ENCODE data around the gene RNF148. TPM values are rescaled to one million over a fixed set of nuclear protein-coding genes. Genes with fewer than 3 reads are reported as not detected.
"Not testable (repeated sequence)": the region's sequence is repeated elsewhere in the genome, so short reads cannot be mapped to it uniquely, and the experiment has no call there.

Gene RNF148
- total RNA-seq, 4 donors from 2014 or later, result 0.96 to 15.0 (median 1.5) TPM

DNA sequence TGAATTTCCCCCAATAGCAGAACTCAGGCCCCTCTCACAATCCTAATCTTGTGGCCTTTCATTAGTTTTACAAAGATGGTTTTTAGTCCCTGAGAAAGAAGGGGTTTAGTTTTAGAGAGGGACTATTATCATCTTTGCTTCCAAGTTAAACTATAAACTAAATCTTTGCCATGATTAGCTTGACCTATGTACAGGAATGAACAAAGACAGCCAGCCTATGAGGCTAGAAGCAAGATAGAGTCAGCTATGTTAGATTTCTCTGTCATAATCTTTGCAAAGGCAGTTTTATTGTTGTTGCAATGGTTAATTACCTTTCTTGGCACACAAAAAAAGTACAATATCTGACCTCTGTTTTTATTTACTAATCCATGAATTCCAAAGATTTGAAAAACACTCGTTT lies 22.9 kb downstream of the RNF148 start:
- TF ChIP-seq POLR2A (IDR thresholded peaks at IDR 0.05) (no peak), POLR2AphosphoS5 (IDR thresholded peaks at IDR 0.05) (no peak), EP300 (IDR thresholded peaks at IDR 0.05; ENCODE audit: low read depth) (no peak)
- TF ChIP-seq, protein P1, sequence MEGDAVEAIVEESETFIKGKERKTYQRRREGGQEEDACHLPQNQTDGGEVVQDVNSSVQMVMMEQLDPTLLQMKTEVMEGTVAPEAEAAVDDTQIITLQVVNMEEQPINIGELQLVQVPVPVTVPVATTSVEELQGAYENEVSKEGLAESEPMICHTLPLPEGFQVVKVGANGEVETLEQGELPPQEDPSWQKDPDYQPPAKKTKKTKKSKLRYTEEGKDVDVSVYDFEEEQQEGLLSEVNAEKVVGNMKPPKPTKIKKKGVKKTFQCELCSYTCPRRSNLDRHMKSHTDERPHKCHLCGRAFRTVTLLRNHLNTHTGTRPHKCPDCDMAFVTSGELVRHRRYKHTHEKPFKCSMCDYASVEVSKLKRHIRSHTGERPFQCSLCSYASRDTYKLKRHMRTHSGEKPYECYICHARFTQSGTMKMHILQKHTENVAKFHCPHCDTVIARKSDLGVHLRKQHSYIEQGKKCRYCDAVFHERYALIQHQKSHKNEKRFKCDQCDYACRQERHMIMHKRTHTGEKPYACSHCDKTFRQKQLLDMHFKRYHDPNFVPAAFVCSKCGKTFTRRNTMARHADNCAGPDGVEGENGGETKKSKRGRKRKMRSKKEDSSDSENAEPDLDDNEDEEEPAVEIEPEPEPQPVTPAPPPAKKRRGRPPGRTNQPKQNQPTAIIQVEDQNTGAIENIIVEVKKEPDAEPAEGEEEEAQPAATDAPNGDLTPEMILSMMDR (IDR thresholded peaks at IDR 0.05), result no peak
- in situ Hi-C loops (cut with MboI; ENCODE audit: low pct_ligation_motif_present in 1 of 4, low pct_unique_long_range_greater_than_20kb in 1 of 4, low sequenced_read_pairs in 3 of 4), result loop anchor here in 1 of 4 donors (25.0 kb wide), 1 partner anchor 93 kb away; no protein-coding TSS in a partner anchor

DNA sequence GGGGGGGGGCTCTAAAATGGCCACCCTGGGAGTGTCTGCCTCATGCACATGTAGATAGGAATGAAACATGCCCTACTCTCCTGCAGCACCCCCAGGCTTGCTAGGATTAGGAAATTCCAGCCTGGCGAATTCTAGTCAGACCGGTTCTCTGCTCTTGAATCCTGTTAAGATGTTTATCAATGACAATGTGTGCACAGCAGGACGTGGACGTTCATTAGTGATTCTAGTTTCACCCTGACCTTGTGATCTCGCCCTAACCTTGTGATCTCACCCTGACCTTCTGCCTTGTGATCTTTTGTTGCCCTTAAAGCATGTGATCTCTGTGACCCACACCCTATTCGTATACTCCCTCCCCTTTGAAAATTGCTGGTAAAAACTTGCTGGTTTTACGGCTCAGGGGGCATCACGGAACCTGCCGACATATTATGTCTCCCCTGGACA lies 23.4 kb downstream of the RNF148 start:
- intact Hi-C loops (cut with DNase I; ENCODE audit: low total_unique reads); H3K4me1 ChIP-seq; H3K36me3 ChIP-seq; H3K4me3 ChIP-seq; H3K27me3 ChIP-seq; H3K9me3 ChIP-seq: not testable (repeated sequence)
- peak overlapping the region in 3 of 4 donors; percentile 47 to 62 (median 54) for H3K27ac ChIP-seq
- in situ Hi-C loops (cut with MboI; ENCODE audit: low pct_ligation_motif_present in 1 of 4, low pct_unique_long_range_greater_than_20kb in 1 of 4, low sequenced_read_pairs in 3 of 4), result loop anchor here in 1 of 4 donors (25.0 kb wide), 1 partner anchor 92 kb away; no protein-coding TSS in a partner anchor
- 41 to 71% methylated on average over 5 to 9 of the region's 9 CpGs for WGBS, 2 donors (ENCODE audit: low coverage in 1 of 2)
- peak; percentile 63 for DNase-seq
- TF ChIP-seq POLR2AphosphoS5 (IDR thresholded peaks at IDR 0.05), result peak in 1 of 3 donors; percentile 9

More for the DNA sequence above, 22.9 kb downstream of the RNF148 start:
- 36 to 41% methylated on average over 1 of the region's 1 CpG for WGBS, 2 donors (ENCODE audit: low coverage in 1 of 2)
- H3K9me3 ChIP-seq, result no peaks in the 10 kb centered on the region
- intact Hi-C loops (cut with DNase I; ENCODE audit: low total_unique reads), result no loop called here
- peak overlapping the region in 3 of 4 donors; percentile 47 to 62 (median 54) for H3K27ac ChIP-seq
- no peak overlapping the region for H3K4me3 ChIP-seq
- peaks cover 0 to 5% (median 0%) of the 10 kb centered on the region in 4 donors for H3K4me1 ChIP-seq
- no peaks in the 10 kb centered on the region for H3K27me3 ChIP-seq
- no peaks in the 10 kb centered on the region for H3K36me3 ChIP-seq
- DNase-seq, result no peak

DNA sequence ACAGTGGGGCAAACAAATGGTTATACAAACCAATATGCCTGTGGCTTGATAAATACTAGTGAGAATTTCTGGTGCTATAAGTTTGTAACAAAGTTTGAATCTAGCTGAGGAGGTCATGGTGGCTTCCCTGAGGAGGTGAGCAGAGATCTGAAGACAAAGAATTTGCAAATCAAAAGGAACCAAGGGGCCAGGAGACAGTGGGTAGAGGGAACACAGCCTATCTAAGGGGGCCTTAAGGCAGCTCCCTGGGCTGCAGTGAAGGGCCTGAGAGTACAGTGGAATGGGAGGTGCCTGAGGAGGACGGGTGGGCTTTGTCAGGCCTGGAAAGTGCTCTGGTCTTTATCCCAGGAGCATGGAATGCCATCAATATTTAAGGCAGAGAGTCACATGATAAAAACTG lies 25.6 kb downstream of the RNF148 start:
- no peak overlapping the region for H3K27ac ChIP-seq
- WGBS, 2 donors (ENCODE audit: low coverage in 1 of 2), result 60% methylated on average over 1 of the region's 1 CpG; no CpG with 5 or more reads in 1 of the 2 donors
- TF ChIP-seq POLR2A (IDR thresholded peaks at IDR 0.05), result no peak
- no peak for TF ChIP-seq POLR2AphosphoS5 (IDR thresholded peaks at IDR 0.05)
- TF ChIP-seq, protein P1 (IDR thresholded peaks at IDR 0.05), result no peak
- no peak for TF ChIP-seq EP300 (IDR thresholded peaks at IDR 0.05; ENCODE audit: low read depth)
- intact Hi-C loops (cut with DNase I; ENCODE audit: low total_unique reads), result no loop called here
- in situ Hi-C loops (cut with MboI; ENCODE audit: low pct_ligation_motif_present in 1 of 4, low pct_unique_long_range_greater_than_20kb in 1 of 4, low sequenced_read_pairs in 3 of 4), result loop anchor here in 1 of 4 donors (25.0 kb wide), 1 partner anchor 90 kb away; no protein-coding TSS in a partner anchor
- H3K4me3 ChIP-seq, result no peak overlapping the region
- no peak for DNase-seq
- H3K36me3 ChIP-seq, result no peaks in the 10 kb centered on the region
- H3K27me3 ChIP-seq, result no peaks in the 10 kb centered on the region
- peaks cover 0 to 5% (median 0%) of the 10 kb centered on the region in 4 donors for H3K4me1 ChIP-seq
- H3K9me3 ChIP-seq, result no peaks in the 10 kb centered on the region

DNA sequence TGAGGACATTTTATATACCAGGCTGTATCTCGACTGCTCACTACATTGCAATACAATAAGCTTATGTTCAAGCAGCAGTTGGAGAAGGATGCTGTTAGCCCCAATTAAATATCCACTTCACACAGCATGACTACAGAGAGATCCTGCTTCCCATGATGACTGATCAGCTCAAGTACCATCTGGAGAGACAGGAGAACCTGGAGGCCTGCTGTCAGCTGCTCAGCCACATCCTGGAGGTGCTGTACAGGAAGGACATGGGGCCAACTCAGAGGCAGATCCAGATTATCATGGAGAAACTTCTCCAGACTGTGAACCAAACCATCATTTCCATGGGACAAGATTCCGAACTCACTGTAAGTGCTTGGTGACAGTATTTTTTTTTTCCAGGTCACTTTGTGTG lies 26.3 kb downstream of the RNF148 start:
- H3K27ac ChIP-seq, result no peak overlapping the region
- TF ChIP-seq POLR2A (IDR thresholded peaks at IDR 0.05) (no peak), EP300 (IDR thresholded peaks at IDR 0.05; ENCODE audit: low read depth) (no peak), POLR2AphosphoS5 (IDR thresholded peaks at IDR 0.05) (no peak)
- TF ChIP-seq, protein P1 (IDR thresholded peaks at IDR 0.05), result no peak
- in situ Hi-C loops (cut with MboI; ENCODE audit: low pct_ligation_motif_present in 1 of 4, low pct_unique_long_range_greater_than_20kb in 1 of 4, low sequenced_read_pairs in 3 of 4) (loop anchor here in 1 of 4 donors (25.0 kb wide), 1 partner anchor 89 kb away; no protein-coding TSS in a partner anchor), intact Hi-C loops (cut with DNase I; ENCODE audit: low total_unique reads) (no loop called here)
- H3K36me3 ChIP-seq, result no peaks in the 10 kb centered on the region
- no peaks in the 10 kb centered on the region for H3K9me3 ChIP-seq
- H3K27me3 ChIP-seq, result no peaks in the 10 kb centered on the region
- DNase-seq, result no peak
- H3K4me1 ChIP-seq, result peaks cover 0 to 5% (median 0%) of the 10 kb centered on the region in 4 donors
- H3K4me3 ChIP-seq, result no peak overlapping the region
- WGBS, 2 donors (ENCODE audit: low coverage in 1 of 2), result 85 to 88% methylated on average over 2 of the region's 2 CpGs
